Lower leg skin (tissue), 4 donors: ENCODE measurements around the gene MTHFSD. TPM values are rescaled to one million over a fixed set of nuclear protein-coding genes. Genes with fewer than 3 reads are reported as not detected.

Source experiments
- DNase-seq, 2 donors: peaks; one replicate each; pipeline ENCODE4 v3.0.0-alpha.2; 2019; ENCODE audit warnings: low spot score in 2 of 2
- H3K4me3 ChIP-seq: fragments of 200-600 bp; sonication (generic); 2 replicates; pipeline ENCODE4 v1.5.1; 2017; ENCODE audit warnings: mild to moderate bottlenecking, low read depth; ENCODE audit not compliant: poor library complexity, severe bottlenecking
- CTCF ChIP-seq, 3 donors: fragments of 450-650 bp; IDR thresholded peaks; one replicate each; pipeline ENCODE4 v1.5.1; 2016; ENCODE audit warnings: antibody characterized with exemption in 3 of 3, mild to moderate bottlenecking in 3 of 3, moderate library complexity in 2 of 3
- POLR2A ChIP-seq, 2 donors: fragments of 450-650 bp; IDR thresholded peaks; one replicate each; pipeline ENCODE4 v1.6.1; 2016 to 2017; ENCODE audit warnings: antibody characterized with exemption in 2 of 2, mild to moderate bottlenecking in 1 of 2, moderate library complexity in 1 of 2
- WGBS, 2 donors: methylation state at CpG; one replicate each; pipeline ENCODE4 v1.1.5; 2018; 5-methylcytosine and 5-hydroxymethylcytosine counted together
- intact Hi-C: fragments of 100-400 bp; cut with DNase I; formaldehyde crosslinking; loops from one replicate; pipeline ENCODE4 v1.15.0; 2023; ENCODE audit warnings: low total_unique reads
- total RNA-seq, 4 donors: library from RNA; depleted of rRNA; stranded (reverse); fragments of >200 nt; gene quantifications; one replicate each; pipeline ENCODE4 v1.1.0, GENCODE V29; 2016

Gene MTHFSD
- total RNA-seq, 4 donors from 2014 or later = 14.5 to 34.8 (median 25.5) TPM

DNA sequence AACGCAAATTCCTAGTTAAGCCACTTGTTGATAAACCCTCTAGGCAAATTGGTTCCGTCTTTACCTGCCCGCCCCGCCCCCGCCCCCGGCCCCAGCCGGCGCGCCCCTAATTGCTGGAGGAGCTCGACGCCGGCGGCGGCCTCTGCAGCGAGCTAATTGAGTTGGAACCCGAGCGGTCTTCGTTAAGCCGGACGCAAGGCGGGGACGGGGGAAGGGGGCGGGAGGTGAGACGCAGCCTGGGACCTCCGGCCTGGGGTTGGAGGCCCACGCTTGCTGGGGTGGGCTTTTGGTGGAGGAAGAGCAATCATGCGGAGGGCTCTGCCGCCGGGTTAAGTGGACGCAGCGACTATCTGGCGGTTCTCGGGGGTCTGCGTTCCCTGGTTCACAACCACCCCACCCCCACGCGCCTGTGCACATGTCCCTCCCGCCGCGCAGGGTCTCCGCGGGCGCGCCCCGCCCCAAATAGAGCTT lies 57.4 kb downstream of the MTHFSD start:
- H3K4me3 ChIP-seq = no peak overlapping the region
- DNase-seq = no peak
- intact Hi-C loops = no loop called here
- no peak for TF ChIP-seq CTCF (IDR thresholded peaks at IDR 0.05)
- TF ChIP-seq POLR2A (IDR thresholded peaks at IDR 0.05) = no peak
- 6% methylated on average over 37 to 38 of the region's 44 CpGs for WGBS, 2 donors

GRCh38 chr16:86496929-86497461 lies 58.0 kb downstream of the MTHFSD start:
- intact Hi-C loops = no loop called here
- no peak for DNase-seq
- no peak overlapping the region for H3K4me3 ChIP-seq
- TF ChIP-seq CTCF (IDR thresholded peaks at IDR 0.05) (no peak), POLR2A (IDR thresholded peaks at IDR 0.05) (no peak)
- WGBS, 2 donors = 4 to 5% methylated on average over 42 to 45 of the region's 45 CpGs

DNA sequence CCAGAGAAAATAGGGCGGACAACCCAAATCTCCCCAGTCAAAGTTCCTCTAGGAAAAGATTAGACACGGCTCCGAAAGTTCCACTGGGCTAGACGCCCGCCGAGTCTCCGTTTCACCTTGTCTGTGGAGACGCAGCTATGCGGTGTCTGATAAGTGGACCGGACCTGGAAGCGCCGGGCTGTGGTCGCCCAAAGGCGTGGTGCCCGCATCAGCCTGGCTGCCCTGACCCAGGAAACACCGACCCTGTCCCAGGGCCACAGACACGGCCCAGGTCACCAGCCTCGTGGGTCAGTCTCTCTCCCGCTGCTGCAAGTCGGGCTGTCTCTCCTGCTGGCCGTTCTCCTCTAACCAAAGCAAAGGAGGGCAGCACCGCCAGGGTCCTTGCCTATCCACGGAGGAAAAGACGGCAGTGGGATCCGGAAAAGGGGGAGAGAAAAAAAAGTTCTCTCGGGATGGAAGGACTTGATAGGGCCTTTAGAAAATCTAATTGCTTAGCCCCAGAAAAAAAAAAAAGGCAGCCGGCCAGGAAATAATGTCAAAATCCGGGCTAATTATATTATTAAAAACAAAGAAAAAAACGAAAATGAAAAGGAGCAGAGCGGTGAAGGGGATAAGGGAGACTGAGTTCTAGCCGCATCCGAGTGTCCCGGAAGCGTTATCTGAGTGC lies 58.6 kb downstream of the MTHFSD start:
- intact Hi-C loops = no loop called here
- DNase-seq = no peak
- no peak overlapping the region for H3K4me3 ChIP-seq
- WGBS, 2 donors = 7 to 8% methylated on average over 28 to 34 of the region's 34 CpGs
- TF ChIP-seq CTCF (IDR thresholded peaks at IDR 0.05) (no peak), POLR2A (IDR thresholded peaks at IDR 0.05) (no peak)

DNA sequence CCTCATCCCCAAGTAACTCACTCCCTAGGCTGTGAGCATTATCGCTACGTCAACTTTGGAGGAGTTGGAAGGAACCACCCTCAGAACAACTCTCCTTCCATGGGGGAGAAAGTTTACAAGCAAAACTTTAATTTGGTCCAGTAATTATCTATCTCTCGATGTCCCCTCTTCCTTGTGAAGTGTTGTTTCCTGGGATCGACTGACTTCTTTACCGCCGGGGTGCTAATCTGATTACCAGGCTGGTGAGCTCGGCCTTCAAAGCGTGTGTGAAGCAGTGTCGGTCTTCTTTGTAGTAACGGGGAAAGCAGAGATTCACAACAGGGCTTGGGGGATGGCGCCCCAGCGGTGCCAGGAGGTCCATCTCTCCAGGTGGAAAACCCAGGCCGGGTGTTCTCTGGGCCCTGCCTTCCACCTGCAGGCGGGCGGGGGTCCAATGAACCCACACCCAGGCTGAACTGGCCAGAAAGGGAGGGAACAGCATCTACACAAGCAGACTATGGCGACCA lies 59.2 kb downstream of the MTHFSD start:
- intact Hi-C loops = no loop called here
- no peak overlapping the region for H3K4me3 ChIP-seq
- no peak for TF ChIP-seq POLR2A (IDR thresholded peaks at IDR 0.05)
- no peak for TF ChIP-seq CTCF (IDR thresholded peaks at IDR 0.05)
- no peak for DNase-seq
- WGBS, 2 donors = 12% methylated on average over 11 to 16 of the region's 16 CpGs

DNA sequence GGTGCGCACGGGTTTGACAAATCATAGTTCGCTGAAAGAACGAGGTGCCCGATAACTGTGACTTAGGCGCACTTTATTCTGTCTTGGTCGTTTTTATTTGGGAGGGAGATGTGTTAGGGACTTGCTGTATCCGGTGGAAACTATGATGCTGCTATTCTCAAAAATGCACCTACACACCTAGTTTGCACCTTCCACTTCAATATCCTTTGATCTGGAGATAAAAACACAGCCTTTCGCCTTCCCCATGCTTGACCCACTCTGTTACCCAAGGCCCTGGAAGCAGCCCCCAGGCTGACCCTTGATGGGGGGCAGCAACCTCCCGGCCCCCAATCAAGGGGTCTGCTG lies 59.7 kb downstream of the MTHFSD start:
- WGBS, 2 donors = 10 to 13% methylated on average over 10 of the region's 10 CpGs
- no peak for TF ChIP-seq CTCF (IDR thresholded peaks at IDR 0.05)
- TF ChIP-seq POLR2A (IDR thresholded peaks at IDR 0.05) = no peak
- intact Hi-C loops = no loop called here
- no peak for DNase-seq
- no peak overlapping the region for H3K4me3 ChIP-seq
